Upper lobe of right lung (tissue), 1 donor: ENCODE results near the gene DPEP1. TPM values are rescaled to one million over a fixed set of nuclear protein-coding genes. Genes with fewer than 3 reads are reported as not detected.

Experiments
- ATAC-seq: fragments of 200-7000 bp; cut with Tn5 transposase; one replicate; pipeline ENCODE4 v1.9.1; 2020; ENCODE audit warnings: mild to moderate bottlenecking, moderate library complexity
- DNase-seq: peaks from one replicate; pipeline ENCODE4 v3.0.0-alpha.2; 2020
- H3K27ac ChIP-seq: fragments of 200-600 bp; one replicate; pipeline ENCODE4 v1.8.0; 2022
- H3K27me3 ChIP-seq: fragments of 200-600 bp; one replicate; pipeline ENCODE4 v1.8.0; 2022; ENCODE audit warnings: mild to moderate bottlenecking
- H3K36me3 ChIP-seq: fragments of 200-600 bp; one replicate; pipeline ENCODE4 v1.8.0; 2022
- H3K4me1 ChIP-seq: fragments of 200-600 bp; one replicate; pipeline ENCODE4 v1.8.0; 2022
- H3K4me3 ChIP-seq: fragments of 200-600 bp; one replicate; pipeline ENCODE4 v1.8.0; 2022; ENCODE audit warnings: mild to moderate bottlenecking
- H3K9me3 ChIP-seq: fragments of 200-600 bp; one replicate; pipeline ENCODE4 v1.8.0; 2022
- intact Hi-C: fragments of 100-400 bp; cut with DNase I; formaldehyde crosslinking; loops from one replicate; pipeline ENCODE4 v1.11.0; 2022
- total RNA-seq: library from RNA; stranded (reverse); fragmentation: NEBNext Ultra II Directional; extraction: Animal tissue kit (Norgen Biotek cat#: 25700); gene quantifications from one replicate; pipeline ENCODE4 v1.2.1, GENCODE V29; 2021
- TF ChIP-seq, protein P1 (sequence below): fragments of 200-600 bp; IDR thresholded peaks from one replicate; pipeline ENCODE4 v1.8.0; 2022; ENCODE audit warnings: antibody characterized with exemption
- donor health status: DM: no; HTN: yes; CAD: no; lungs with severe emphysema.

DPEP1 gene
- total RNA-seq, 1 donor from 2014 or later: 3.0 TPM

DNA sequence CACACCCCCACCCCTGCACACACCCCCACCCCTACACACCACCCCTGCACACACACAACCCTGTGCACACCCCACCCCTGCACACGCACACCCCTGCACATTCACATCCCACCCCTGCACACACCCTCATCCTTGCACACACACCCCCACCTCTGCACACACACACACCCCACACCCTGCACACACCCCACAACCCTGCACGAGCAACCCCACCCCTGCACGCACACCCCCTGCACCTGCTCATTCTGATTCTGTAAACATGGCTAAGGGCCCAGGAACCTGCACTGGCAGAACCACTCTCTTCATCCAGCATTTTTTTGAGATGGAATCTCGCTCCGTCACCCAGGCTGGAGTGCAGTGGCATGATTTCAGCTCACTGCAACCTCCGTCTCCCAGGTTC lies 25.9 kb downstream of the DPEP1 start:
- TF ChIP-seq, protein P1, sequence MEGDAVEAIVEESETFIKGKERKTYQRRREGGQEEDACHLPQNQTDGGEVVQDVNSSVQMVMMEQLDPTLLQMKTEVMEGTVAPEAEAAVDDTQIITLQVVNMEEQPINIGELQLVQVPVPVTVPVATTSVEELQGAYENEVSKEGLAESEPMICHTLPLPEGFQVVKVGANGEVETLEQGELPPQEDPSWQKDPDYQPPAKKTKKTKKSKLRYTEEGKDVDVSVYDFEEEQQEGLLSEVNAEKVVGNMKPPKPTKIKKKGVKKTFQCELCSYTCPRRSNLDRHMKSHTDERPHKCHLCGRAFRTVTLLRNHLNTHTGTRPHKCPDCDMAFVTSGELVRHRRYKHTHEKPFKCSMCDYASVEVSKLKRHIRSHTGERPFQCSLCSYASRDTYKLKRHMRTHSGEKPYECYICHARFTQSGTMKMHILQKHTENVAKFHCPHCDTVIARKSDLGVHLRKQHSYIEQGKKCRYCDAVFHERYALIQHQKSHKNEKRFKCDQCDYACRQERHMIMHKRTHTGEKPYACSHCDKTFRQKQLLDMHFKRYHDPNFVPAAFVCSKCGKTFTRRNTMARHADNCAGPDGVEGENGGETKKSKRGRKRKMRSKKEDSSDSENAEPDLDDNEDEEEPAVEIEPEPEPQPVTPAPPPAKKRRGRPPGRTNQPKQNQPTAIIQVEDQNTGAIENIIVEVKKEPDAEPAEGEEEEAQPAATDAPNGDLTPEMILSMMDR: no peak

DNA sequence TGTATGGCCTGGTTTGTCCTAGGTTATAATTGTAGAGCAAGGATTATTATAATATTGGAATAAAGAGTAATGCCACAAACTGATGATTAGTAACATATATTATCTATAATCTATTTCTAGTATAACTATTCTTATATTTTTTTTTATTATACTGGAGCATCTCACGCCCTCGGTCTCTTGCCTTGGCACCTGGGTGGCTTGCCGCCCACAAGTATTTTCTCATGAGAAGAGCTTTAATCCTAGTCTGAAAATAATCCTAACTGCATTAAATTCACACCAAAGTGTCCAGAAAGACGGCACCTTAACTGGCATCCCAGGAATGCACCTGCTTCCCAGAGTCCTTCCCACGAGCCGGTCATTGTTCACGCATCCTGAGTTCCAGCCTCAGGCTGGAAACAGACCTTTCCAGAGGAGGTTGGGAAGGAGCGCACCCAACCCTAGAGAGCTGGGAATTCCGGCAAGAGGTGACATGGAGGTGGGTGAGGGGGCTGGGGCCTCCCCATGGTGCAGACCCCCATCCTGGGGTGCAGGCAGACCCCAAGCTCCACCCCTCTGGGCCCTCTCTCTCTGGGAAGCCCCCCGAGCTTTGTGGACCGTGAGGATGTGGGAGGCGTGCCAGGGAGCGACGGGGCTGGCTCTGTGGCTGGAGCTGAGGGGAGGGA lies 28.1 kb downstream of the DPEP1 start:
- no peak for DNase-seq

More for the DNA sequence above, 25.9 kb downstream of the DPEP1 start:
- DNase-seq: no peak
- Histone ChIP-seq H3K4me3 (no peak overlapping the region), H3K4me1 (peaks cover 6% of the 10 kb centered on the region), H3K27me3 (no peaks in the 10 kb centered on the region), H3K9me3 (no peaks in the 10 kb centered on the region), H3K27ac (no peak overlapping the region), H3K36me3 (no peaks in the 10 kb centered on the region)
- intact Hi-C loops: no loop called here
- peak; percentile 3 for ATAC-seq

DNA sequence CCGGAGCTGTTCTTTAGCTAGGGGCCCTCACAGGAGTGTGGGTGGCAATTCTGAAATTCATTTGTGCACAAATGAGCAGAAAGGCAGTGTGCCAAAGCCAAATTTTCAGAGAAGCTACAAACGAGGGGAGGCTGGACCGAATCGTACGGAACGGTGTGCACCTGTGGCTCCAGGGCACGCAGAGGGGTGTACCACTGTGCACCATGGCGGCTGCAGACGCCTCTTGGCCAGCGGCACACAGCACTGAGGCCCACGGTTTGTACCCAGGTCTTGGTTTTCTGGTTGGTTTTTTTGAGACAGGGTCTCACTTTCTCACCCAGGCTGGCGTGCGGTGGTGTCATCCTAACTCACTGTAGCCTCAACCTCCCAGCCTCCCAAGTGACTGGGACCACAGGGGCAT lies 29.1 kb downstream of the DPEP1 start:
- no peak overlapping the region for H3K27ac ChIP-seq
- no peaks in the 10 kb centered on the region for H3K27me3 ChIP-seq
- no peak overlapping the region for H3K4me3 ChIP-seq
- ATAC-seq (no peak), DNase-seq (no peak)
- intact Hi-C loops: no loop called here
- no peaks in the 10 kb centered on the region for H3K9me3 ChIP-seq
- peaks cover 6% of the 10 kb centered on the region for H3K4me1 ChIP-seq
- TF ChIP-seq, protein P1: no peak
- H3K36me3 ChIP-seq: peaks cover 27% of the 10 kb centered on the region

More for the DNA sequence above, 28.1 kb downstream of the DPEP1 start:
- Histone ChIP-seq H3K36me3 (peaks cover 19% of the 10 kb centered on the region), H3K27me3 (no peaks in the 10 kb centered on the region), H3K27ac (no peak overlapping the region), H3K4me3 (peak overlapping the region; percentile 44), H3K4me1 (peaks cover 6% of the 10 kb centered on the region), H3K9me3 (no peaks in the 10 kb centered on the region)
- intact Hi-C loops: no loop called here
- ATAC-seq: no peak
- TF ChIP-seq, protein P1: no peak

DNA sequence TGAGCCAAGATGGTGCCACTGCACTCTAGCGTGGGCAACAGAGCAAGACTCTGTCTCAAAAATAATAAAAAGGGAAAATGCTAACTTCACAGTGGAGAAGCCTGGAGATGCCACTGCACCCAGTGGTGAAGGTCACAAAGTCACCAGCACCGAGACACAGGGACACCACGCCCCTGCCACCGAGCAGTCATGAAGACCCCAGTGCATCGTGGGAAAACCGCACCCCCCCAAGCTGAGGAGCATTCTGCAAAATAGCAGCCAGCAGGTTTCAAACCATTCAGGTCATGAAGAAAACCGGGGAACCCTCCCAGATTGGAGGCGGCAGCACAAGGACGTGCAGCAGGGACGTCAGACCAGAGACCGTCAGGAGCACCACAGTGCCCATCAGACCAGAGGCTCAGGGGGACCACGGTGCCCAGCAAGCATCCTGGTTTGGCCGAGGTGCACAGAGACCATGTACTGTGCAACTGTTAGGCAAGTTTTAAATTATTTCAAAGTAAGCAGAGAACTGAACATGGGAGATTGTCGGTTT lies 30.4 kb downstream of the DPEP1 start:
- intact Hi-C loops: no loop called here
- no peaks in the 10 kb centered on the region for H3K27me3 ChIP-seq
- no peak overlapping the region for H3K27ac ChIP-seq
- ATAC-seq (no peak), DNase-seq (no peak)
- peaks cover 27% of the 10 kb centered on the region for H3K36me3 ChIP-seq
- no peak overlapping the region for H3K4me3 ChIP-seq
- H3K4me1 ChIP-seq: peaks cover 6% of the 10 kb centered on the region
- no peaks in the 10 kb centered on the region for H3K9me3 ChIP-seq
- TF ChIP-seq, protein P1: no peak

DNA sequence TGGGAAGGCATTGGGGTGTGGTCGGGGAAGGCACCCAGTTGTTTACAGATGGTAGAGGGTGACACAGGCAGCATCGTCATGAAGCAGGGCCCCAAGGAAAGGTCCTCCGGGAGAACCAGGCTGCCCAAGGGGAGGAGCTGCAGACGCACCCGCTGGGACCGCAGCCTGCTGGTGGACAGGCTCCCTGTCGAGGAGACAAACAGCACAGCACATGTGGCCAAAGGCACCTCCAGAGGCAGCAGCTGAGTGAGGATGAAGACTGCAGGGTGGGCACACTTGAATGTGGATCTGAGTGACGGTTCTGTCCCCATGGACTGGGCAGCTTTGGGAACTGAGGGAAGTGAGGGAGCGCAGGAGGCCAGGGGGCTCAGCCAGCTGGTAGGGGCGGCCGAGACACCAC lies 31.7 kb downstream of the DPEP1 start:
- H3K36me3 ChIP-seq: peaks cover 27% of the 10 kb centered on the region
- no peaks in the 10 kb centered on the region for H3K27me3 ChIP-seq
- H3K4me3 ChIP-seq: no peak overlapping the region
- H3K4me1 ChIP-seq: peaks cover 6% of the 10 kb centered on the region
- ATAC-seq (no peak), DNase-seq (no peak)
- no peaks in the 10 kb centered on the region for H3K9me3 ChIP-seq
- TF ChIP-seq, protein P1: no peak
- H3K27ac ChIP-seq: no peak overlapping the region
- intact Hi-C loops: no loop called here
